ENCODE results near the gene YPEL1.

DNA sequence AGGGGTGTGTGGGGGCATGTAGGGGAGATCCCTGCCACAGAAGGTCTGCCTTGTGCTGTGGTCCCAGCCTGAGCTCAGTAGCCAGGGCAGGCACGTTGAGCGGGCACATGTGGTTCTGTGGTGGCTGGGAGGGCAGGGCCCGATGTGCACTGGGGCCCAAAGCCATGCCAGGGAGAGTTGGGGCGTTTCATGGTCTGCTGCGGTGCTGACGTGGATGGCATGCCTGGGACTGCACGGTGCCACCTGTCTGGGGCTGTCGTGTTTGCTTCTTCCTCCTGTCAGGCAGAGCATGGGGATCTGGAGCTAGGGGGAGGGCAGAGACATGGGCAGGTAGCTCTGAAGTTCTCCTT, 50.5 kb downstream of the YPEL1 start:
- no peak for TF ChIP-seq EZH2 (IDR thresholded peaks at IDR 0.05)
- TF ChIP-seq CTCF (IDR thresholded peaks at IDR 0.05), result no peak

Measured in neural progenitor cell (in vitro differentiated cells).